ENCODE measurements around the gene SMPD1.
"Not testable (repeated sequence)": the region's sequence is repeated elsewhere in the genome, so short reads cannot be mapped to it uniquely, and the experiment has no call there.

The SMPD1 gene

DNA sequence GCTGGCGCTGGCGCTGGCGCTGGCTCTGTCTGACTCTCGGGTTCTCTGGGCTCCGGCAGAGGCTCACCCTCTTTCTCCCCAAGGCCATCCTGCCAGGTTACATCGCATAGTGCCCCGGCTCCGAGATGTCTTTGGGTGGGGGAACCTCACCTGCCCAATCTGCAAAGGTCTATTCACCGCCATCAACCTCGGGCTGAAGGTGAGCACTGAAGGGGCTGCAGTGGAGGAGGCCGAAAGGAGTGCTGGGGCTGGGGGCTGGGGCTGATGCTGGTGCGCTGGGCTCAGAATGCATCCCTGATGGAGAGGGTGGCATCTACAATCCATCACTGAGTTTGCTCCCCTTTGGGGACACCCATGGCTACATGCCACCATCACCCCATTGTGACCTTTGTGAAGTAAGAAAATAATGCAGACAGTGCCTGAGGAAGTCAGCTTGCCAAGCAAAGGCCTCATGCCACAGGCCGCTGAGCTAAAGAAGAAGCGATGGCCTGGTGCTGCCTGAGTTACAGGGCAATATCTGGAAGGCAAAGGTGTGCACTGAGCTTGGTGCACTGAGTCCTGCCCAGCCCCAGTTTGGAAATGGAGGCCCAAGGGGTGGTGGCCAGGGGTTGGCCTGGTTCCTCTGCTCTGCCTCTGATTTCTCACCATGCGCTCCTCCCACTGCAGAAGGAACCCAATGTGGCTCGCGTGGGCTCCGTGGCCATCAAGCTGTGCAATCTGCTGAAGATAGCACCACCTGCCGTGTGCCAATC lies 620 bp downstream of the SMPD1 start:
- DNase-seq (ENCODE audit: low spot score), result no peak

DNA sequence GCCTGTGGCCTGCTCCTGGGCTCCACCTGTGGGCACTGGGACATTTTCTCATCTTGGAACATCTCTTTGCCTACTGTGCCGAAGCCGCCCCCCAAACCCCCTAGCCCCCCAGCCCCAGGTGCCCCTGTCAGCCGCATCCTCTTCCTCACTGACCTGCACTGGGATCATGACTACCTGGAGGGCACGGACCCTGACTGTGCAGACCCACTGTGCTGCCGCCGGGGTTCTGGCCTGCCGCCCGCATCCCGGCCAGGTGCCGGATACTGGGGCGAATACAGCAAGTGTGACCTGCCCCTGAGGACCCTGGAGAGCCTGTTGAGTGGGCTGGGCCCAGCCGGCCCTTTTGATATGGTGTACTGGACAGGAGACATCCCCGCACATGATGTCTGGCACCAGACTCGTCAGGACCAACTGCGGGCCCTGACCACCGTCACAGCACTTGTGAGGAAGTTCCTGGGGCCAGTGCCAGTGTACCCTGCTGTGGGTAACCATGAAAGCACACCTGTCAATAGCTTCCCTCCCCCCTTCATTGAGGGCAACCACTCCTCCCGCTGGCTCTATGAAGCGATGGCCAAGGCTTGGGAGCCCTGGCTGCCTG lies 1.4 kb downstream of the SMPD1 start:
- no peak for DNase-seq (ENCODE audit: low spot score)

GRCh38 chr11:6392251-6392650 lies 2.0 kb downstream of the SMPD1 start:
- DNase-seq (ENCODE audit: low spot score), result not testable (repeated sequence)

GRCh38 chr11:6393989-6394670 lies 3.9 kb downstream of the SMPD1 start:
- DNase-seq (ENCODE audit: low spot score), result no peak

DNA sequence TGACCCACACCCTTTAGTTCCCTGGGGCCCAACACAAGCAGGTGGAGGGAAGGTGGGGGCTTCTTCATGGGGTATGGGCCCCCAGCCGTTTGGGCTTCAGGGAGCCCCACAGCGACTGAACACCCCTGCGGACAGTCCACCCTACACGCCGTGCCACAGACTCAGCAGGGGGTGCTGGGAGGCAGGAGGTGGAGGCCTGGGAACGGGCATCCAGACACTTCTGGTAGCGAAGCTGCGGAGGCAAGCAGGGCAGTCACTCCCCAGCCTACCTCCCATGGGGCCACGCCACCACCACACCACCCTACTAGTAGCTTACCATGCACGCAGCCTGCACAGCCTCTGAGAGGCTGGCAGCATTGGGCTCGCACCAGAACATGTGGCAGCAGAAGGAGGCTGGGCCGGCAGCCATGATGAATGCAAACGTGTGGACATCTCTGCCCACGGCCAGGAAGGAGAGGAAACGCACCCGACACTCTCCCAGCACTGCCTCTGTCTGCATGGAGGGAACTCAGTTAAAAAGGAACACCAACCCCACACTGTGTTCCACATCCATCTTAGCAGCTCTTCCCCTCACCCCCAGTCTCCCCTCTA lies 5.3 kb downstream of the SMPD1 start:
- no peak for DNase-seq (ENCODE audit: low spot score)

GRCh38 chr11:6397156-6397555 lies 6.9 kb downstream of the SMPD1 start:
- peak; percentile 36 for DNase-seq (ENCODE audit: low spot score)

DNA sequence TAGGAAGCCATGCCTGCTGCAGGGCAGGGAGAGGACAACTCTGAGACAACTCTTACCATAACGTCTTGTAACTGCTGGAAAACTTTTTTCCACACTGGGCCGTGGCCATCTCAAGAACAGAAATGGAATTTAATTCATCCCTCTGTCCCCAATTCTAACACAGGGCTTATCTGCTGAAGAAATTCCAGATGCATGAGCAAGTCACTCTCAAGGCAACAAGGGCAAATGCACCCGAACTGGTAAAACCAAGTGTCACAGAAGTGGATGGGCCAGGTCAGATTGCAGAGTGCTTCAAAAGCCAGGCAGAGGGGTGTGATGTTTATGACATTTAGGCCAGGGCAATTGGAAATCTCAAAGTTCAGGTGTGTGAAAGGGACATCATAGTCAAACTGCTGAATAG lies 7.4 kb downstream of the SMPD1 start:
- peak; percentile 86 for DNase-seq (ENCODE audit: low spot score)

GRCh38 chr11:6400431-6401345 lies 10.4 kb downstream of the SMPD1 start:
- no peak for DNase-seq (ENCODE audit: low spot score)

GRCh38 chr11:6401464-6401863 lies 11.2 kb downstream of the SMPD1 start:
- no peak for DNase-seq (ENCODE audit: low spot score)

GRCh38 chr11:6402061-6402470 lies 11.8 kb downstream of the SMPD1 start:
- DNase-seq (ENCODE audit: low spot score), result no peak

DNA sequence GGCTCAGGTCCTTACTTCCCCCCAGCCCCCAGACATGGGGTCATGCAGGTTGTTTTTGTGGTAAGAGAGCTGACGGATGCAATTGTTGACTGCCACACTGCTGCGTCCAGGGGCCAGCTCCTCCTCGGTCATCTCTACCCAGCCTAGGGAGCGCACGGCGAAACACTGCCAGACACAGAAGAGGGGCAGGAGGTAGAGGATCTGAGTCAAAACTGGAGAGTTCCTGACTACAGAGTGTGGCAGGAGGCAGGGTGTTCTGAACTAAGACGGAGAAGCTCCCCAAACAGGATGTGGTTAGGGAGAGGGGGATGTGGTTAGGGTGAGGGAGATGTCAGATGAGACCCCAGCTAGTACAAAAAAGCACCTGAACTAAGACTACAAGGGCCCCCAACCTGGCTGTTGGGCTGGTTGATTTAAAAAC lies 12.3 kb downstream of the SMPD1 start:
- DNase-seq (ENCODE audit: low spot score), result no peak

DNA sequence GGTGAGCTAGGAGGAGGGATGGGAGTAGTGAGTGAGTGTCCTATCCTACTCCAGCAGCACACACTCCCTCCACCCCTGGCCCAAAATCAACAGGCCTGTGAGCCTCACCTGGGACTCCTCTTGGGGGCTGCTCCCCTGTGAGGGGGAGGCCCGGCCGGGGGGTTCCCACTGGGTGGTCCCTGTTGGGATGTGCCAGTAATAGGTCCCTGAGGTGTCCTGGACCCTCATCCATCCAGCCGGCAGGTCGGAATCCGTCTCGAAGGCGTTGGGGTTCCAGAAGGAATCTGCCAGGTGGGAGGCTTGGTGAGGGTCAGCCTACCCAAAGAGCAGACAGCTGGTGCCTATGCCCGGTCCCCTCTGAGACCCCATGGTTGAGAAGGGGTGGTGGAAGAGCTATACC lies 13.3 kb downstream of the SMPD1 start:
- DNase-seq (ENCODE audit: low spot score), result no peak

- DNase-seq (ENCODE audit: low spot score), result peak; percentile 71
Observed at GRCh38 chr11:6404342-6405051, 14.2 kb downstream of the SMPD1 start.

GRCh38 chr11:6405052-6405667 lies 14.9 kb downstream of the SMPD1 start:
- DNase-seq (ENCODE audit: low spot score), result no peak

DNA sequence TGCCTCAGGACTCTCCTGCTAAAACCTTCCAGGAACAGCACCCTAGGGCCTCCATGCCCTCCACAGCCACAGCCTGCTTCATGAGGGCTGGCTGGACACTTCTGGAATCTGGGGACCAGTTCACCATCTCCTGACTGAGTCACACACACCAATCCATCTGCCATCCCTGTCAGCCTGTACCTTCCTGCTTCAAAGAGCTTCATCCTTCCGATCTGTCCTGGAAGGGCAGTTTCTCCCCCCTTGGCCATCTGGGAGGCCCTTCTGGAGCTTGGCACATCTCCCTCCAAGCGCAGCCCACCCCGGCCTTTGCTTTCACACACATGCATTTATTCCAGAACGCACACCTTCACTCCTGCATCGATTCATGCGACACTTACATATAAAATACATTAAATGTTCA lies 15.6 kb downstream of the SMPD1 start:
- DNase-seq (ENCODE audit: low spot score), result no peak

DNA sequence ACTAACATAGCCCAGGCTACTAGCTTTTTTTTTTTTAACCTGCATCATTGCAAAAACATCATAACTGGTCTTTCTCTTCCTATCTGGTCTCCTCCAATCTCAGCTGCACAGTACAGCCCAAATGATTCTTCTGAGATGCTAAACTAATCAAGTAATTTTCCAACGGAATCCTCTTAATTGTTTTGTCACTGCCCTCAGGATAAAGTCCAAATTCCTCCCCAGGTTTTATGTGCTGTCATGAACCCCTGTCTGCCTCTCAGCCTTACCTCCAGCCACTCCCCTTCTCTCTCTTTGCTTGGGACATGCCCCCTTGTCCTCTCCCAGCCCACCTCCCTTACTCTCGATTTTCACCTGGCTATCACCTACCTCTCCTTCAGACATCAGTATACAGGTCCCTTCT lies 16.1 kb downstream of the SMPD1 start:
- no peak for DNase-seq (ENCODE audit: low spot score)

DNA sequence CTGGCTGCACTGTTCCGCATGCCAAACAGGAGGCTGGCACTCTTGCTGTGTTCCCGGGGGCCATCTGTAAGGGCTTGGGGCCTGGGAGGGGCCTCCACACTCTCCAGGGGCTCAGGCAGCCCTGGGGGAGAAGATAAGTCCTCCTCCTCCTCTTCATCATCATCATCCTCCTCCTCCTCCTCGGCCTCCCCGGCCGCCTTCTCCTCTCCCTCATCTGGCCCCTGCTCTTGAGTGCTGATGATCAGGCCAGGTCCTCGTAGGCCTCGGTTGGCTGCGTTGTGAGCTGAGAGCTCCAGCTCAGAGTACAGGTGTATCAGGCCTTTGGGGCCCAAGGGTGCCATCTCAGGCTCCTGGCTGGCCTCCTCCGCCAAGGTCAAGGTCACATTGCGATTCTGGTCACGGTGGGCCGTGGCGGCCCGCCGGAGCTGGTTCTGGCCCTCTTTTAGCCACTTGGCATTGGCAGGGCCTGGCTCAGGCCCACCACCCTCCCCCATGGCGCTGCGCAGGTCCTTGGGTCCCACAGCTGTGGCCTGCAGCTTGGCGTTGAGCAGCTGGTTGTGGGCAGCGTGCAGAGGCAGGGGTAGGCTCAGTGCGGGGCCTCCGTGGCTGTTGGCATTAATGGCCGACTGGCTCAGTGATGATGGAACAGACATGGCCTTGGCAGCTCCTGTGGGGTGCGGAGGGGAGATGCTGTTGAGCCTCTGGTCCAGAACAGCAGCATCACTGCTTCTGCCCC lies 20.6 kb downstream of the SMPD1 start:
- DNase-seq (ENCODE audit: low spot score), result no peak

- DNase-seq (ENCODE audit: low spot score), result no peak
Observed at GRCh38 chr11:6411594-6412031, 21.3 kb downstream of the SMPD1 start.

DNA sequence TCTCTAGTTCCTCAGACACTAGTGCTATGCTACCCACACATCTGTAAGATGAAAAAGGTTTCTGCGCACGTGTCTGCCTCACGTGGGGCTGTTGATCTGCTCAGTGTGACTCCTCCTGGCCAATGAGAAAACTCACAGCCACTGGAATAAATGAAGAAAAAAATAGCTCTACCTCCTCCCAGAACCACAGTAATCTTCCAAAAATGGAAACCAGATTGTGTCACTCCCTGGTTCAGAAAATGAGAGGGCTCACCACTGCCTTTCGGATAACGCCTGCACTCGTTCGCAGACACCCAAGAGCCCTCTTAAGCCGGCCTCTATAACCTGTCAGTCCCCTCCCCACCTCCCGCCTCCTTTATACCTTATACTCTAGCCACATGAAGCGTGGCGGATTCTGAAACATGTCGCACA lies 23.5 kb downstream of the SMPD1 start:
- no peak for DNase-seq (ENCODE audit: low spot score)

DNA sequence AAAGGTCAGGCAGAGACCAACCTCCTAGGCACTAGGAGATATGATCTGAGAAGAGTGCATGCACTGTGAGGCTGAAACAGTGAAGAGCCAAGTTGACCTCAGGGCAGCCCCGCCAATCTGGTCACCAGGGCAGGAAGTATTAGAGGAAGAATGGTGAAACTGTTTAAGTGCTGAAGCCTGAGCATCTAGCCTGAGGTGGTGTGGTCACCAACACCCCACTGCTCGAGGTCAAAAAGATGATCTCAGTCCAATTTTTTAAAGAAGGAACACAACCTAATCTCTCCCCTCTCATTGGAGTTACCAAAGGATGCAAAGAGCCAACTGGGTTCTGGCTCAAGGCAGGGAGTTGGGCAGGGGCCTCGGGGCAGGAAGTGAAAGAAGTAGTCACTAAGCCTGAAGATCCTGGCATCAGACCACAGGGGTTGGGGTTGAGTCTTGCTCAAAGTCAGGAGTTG lies 24.6 kb downstream of the SMPD1 start:
- DNase-seq (ENCODE audit: low spot score), result no peak

Data from hepatic stellate cell (primary cell).